Inflammatory macrophage treated with lipopolysaccharide for 4 hours (primary cell): ENCODE results near the gene AMIGO3.
A peak's percentile ranks its signal among the peaks of the same experiment; 100 is the strongest.
"Not testable (repeated sequence)": the region's sequence is repeated elsewhere in the genome, so short reads cannot be mapped to it uniquely, and the experiment has no call there.

Source experiments
- DNase-seq: peaks from one replicate; pipeline ENCODE4 v3.0.0-alpha.2; 2020

Gene AMIGO3

GRCh38 chr3:49686769-49687423 lies 32.6 kb downstream of the AMIGO3 start:
- peak; percentile 34 for DNase-seq

GRCh38 chr3:49686346-49686745 lies 33.1 kb downstream of the AMIGO3 start:
- not testable (repeated sequence) for DNase-seq

- DNase-seq = not testable (repeated sequence)
Measured at GRCh38 chr3:49685846-49686245, 33.6 kb downstream of the AMIGO3 start.

GRCh38 chr3:49685103-49685502 lies 34.4 kb downstream of the AMIGO3 start:
- DNase-seq = not testable (repeated sequence)

- DNase-seq = not testable (repeated sequence)
Measured at GRCh38 chr3:49684453-49684852, 35.0 kb downstream of the AMIGO3 start.

- DNase-seq = no peak
Measured at GRCh38 chr3:49683162-49683561, 36.3 kb downstream of the AMIGO3 start.

GRCh38 chr3:49681543-49681942 lies 37.9 kb downstream of the AMIGO3 start:
- no peak for DNase-seq

GRCh38 chr3:49681232-49681522 lies 38.3 kb downstream of the AMIGO3 start:
- no peak for DNase-seq

GRCh38 chr3:49680493-49681231 lies 38.8 kb downstream of the AMIGO3 start:
- no peak for DNase-seq

- DNase-seq = no peak
Measured at GRCh38 chr3:49675912-49676311, 43.6 kb downstream of the AMIGO3 start.

GRCh38 chr3:49674497-49674983 lies 44.9 kb downstream of the AMIGO3 start:
- DNase-seq = no peak

- peak; percentile 97 for DNase-seq
Measured at GRCh38 chr3:49673715-49674496, 45.6 kb downstream of the AMIGO3 start, which contains the start of gene APEH. APEH (plus strand) TSS chr3:49674351; CDS start chr3:49674402, 51 bp downstream.

- peak; percentile 55 for DNase-seq
Measured at GRCh38 chr3:49673121-49673714, 46.3 kb downstream of the AMIGO3 start.

- peak; percentile 51 for DNase-seq
Measured at GRCh38 chr3:49671291-49672288, 47.9 kb downstream of the AMIGO3 start.

- no peak for DNase-seq
Measured at GRCh38 chr3:49670940-49671290, 48.6 kb downstream of the AMIGO3 start.

GRCh38 chr3:49669352-49669751 lies 50.1 kb downstream of the AMIGO3 start:
- no peak for DNase-seq

- no peak for DNase-seq
Measured at GRCh38 chr3:49668861-49669260, 50.6 kb downstream of the AMIGO3 start.

- no peak for DNase-seq
Measured at GRCh38 chr3:49668414-49668797, 51.1 kb downstream of the AMIGO3 start.

- no peak for DNase-seq
Measured at GRCh38 chr3:49667701-49668413, 51.6 kb downstream of the AMIGO3 start.
